ENCODE data around the gene TMEM51. TPM values are rescaled to one million over a fixed set of nuclear protein-coding genes. Genes with fewer than 3 reads are reported as not detected.
A peak's percentile ranks its signal among the peaks of the same experiment; 100 is the strongest.

Gene TMEM51
- total and polyA plus RNA-seq, 10 of the 15 experiments (the other 5 are each of a cell fraction or from before 2014, with no cell fraction given): 0.55 to 4.8 (median 3.1) TPM

DNA sequence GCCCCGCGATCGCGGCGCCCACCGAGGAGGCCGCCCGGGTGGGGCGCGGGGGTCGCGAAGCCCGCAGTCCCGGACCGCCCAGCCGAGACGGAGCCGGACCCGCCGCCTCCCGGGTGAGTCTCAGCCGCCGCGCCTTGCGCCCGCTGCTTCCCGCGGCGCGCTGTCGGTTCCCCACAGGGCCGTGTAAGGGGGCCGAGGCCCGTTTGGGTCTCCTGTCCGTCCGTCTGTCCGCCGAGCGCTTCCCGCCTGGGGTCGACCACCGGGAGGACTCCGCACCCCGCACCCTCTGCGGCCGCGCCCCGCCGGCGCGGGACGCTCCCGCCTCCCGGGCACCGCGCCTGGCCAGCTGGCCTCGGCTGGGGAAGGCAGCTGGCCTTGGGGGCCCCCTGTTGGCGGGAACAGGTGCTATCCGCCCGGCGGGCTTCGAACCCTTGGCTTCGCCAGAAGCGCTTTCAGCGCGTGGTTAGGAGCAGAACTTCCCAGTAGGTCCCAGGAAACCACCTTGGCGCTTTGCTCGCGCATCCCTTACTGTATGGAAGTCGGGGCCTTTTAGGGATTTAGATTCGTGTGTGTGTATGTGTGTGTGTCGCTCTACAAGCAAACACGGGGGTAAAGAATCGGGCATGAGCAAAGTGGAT is 414 bp downstream of the TMEM51 start (continued):
- TF ChIP-seq, protein P1, sequence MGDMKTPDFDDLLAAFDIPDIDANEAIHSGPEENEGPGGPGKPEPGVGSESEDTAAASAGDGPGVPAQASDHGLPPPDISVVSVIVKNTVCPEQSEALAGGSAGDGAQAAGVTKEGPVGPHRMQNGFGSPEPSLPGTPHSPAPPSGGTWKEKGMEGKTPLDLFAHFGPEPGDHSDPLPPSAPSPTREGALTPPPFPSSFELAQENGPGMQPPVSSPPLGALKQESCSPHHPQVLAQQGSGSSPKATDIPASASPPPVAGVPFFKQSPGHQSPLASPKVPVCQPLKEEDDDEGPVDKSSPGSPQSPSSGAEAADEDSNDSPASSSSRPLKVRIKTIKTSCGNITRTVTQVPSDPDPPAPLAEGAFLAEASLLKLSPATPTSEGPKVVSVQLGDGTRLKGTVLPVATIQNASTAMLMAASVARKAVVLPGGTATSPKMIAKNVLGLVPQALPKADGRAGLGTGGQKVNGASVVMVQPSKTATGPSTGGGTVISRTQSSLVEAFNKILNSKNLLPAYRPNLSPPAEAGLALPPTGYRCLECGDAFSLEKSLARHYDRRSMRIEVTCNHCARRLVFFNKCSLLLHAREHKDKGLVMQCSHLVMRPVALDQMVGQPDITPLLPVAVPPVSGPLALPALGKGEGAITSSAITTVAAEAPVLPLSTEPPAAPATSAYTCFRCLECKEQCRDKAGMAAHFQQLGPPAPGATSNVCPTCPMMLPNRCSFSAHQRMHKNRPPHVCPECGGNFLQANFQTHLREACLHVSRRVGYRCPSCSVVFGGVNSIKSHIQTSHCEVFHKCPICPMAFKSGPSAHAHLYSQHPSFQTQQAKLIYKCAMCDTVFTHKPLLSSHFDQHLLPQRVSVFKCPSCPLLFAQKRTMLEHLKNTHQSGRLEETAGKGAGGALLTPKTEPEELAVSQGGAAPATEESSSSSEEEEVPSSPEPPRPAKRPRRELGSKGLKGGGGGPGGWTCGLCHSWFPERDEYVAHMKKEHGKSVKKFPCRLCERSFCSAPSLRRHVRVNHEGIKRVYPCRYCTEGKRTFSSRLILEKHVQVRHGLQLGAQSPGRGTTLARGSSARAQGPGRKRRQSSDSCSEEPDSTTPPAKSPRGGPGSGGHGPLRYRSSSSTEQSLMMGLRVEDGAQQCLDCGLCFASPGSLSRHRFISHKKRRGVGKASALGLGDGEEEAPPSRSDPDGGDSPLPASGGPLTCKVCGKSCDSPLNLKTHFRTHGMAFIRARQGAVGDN (IDR thresholded peaks at IDR 0.05): no peak
- no peak for TF ChIP-seq TAF1 (IDR thresholded peaks at IDR 0.05; ENCODE audit: borderline replicate concordance, low read depth, low read length)
- TF ChIP-seq MTA3 (IDR thresholded peaks at IDR 0.05; ENCODE audit: borderline replicate concordance, low read length): no peak
- TF ChIP-seq CHD2 (IDR thresholded peaks at IDR 0.05; ENCODE audit: borderline replicate concordance, low read depth, low read length): no peak
- TF ChIP-seq GABPA (IDR thresholded peaks at IDR 0.05; ENCODE audit: low read depth): no peak
- TF ChIP-seq RAD21 (IDR thresholded peaks at IDR 0.05; ENCODE audit: insufficient read depth, low read depth, low read length): peak; percentile 32; the same call in 1 of the 2 replicates
- peak; percentile 15; the same call in 1 of the 2 replicates for TF ChIP-seq SMC3 (IDR thresholded peaks at IDR 0.05; ENCODE audit: borderline replicate concordance, low read length)
- 0 out of 2 replicates have a peak, but pooled peaks have one; percentile 32 for TF ChIP-seq CBFB (IDR thresholded peaks at IDR 0.05; ENCODE audit: low read depth)
- TF ChIP-seq, protein P2, sequence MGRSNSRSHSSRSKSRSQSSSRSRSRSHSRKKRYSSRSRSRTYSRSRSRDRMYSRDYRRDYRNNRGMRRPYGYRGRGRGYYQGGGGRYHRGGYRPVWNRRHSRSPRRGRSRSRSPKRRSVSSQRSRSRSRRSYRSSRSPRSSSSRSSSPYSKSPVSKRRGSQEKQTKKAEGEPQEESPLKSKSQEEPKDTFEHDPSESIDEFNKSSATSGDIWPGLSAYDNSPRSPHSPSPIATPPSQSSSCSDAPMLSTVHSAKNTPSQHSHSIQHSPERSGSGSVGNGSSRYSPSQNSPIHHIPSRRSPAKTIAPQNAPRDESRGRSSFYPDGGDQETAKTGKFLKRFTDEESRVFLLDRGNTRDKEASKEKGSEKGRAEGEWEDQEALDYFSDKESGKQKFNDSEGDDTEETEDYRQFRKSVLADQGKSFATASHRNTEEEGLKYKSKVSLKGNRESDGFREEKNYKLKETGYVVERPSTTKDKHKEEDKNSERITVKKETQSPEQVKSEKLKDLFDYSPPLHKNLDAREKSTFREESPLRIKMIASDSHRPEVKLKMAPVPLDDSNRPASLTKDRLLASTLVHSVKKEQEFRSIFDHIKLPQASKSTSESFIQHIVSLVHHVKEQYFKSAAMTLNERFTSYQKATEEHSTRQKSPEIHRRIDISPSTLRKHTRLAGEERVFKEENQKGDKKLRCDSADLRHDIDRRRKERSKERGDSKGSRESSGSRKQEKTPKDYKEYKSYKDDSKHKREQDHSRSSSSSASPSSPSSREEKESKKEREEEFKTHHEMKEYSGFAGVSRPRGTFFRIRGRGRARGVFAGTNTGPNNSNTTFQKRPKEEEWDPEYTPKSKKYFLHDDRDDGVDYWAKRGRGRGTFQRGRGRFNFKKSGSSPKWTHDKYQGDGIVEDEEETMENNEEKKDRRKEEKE (IDR thresholded peaks at IDR 0.05): no peak
- TF ChIP-seq IKZF1 (conservative IDR thresholded peaks at IDR 0.05): peak; percentile 74
- no peak for TF ChIP-seq BCL11A (IDR thresholded peaks at IDR 0.05; ENCODE audit: low read depth, low read length)
- TF ChIP-seq, protein P3, sequence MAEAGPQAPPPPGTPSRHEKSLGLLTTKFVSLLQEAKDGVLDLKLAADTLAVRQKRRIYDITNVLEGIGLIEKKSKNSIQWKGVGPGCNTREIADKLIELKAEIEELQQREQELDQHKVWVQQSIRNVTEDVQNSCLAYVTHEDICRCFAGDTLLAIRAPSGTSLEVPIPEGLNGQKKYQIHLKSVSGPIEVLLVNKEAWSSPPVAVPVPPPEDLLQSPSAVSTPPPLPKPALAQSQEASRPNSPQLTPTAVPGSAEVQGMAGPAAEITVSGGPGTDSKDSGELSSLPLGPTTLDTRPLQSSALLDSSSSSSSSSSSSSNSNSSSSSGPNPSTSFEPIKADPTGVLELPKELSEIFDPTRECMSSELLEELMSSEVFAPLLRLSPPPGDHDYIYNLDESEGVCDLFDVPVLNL (IDR thresholded peaks at IDR 0.05; ENCODE audit: low read depth, low read length): no peak
- TF ChIP-seq NR2C1 (IDR thresholded peaks at IDR 0.05): no peak
- TF ChIP-seq IRF4 (IDR thresholded peaks at IDR 0.05; ENCODE audit: low read depth, low read length): no peak
- no peak for TF ChIP-seq SREBF1 (IDR thresholded peaks at IDR 0.05; ENCODE audit: low read length)
- TF ChIP-seq, protein P4, sequence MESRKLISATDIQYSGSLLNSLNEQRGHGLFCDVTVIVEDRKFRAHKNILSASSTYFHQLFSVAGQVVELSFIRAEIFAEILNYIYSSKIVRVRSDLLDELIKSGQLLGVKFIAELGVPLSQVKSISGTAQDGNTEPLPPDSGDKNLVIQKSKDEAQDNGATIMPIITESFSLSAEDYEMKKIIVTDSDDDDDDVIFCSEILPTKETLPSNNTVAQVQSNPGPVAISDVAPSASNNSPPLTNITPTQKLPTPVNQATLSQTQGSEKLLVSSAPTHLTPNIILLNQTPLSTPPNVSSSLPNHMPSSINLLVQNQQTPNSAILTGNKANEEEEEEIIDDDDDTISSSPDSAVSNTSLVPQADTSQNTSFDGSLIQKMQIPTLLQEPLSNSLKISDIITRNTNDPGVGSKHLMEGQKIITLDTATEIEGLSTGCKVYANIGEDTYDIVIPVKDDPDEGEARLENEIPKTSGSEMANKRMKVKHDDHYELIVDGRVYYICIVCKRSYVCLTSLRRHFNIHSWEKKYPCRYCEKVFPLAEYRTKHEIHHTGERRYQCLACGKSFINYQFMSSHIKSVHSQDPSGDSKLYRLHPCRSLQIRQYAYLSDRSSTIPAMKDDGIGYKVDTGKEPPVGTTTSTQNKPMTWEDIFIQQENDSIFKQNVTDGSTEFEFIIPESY (IDR thresholded peaks at IDR 0.05): 0 out of 2 replicates have a peak, but pooled peaks have one; percentile 6
- no peak for TF ChIP-seq CHD4 (IDR thresholded peaks at IDR 0.05)
- TF ChIP-seq, protein P5, sequence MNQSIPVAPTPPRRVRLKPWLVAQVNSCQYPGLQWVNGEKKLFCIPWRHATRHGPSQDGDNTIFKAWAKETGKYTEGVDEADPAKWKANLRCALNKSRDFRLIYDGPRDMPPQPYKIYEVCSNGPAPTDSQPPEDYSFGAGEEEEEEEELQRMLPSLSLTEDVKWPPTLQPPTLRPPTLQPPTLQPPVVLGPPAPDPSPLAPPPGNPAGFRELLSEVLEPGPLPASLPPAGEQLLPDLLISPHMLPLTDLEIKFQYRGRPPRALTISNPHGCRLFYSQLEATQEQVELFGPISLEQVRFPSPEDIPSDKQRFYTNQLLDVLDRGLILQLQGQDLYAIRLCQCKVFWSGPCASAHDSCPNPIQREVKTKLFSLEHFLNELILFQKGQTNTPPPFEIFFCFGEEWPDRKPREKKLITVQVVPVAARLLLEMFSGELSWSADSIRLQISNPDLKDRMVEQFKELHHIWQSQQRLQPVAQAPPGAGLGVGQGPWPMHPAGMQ (IDR thresholded peaks at IDR 0.05; ENCODE audit: borderline replicate concordance): no peak
- TF ChIP-seq, protein P6, sequence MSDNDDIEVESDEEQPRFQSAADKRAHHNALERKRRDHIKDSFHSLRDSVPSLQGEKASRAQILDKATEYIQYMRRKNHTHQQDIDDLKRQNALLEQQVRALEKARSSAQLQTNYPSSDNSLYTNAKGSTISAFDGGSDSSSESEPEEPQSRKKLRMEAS (IDR thresholded peaks at IDR 0.05; ENCODE audit: low read depth, low read length): no peak

Data from GM12878 (cell line).